Urinary bladder (tissue), 4 donors: Measurements from ENCODE around the gene CTU2. TPM values are rescaled to one million over a fixed set of nuclear protein-coding genes. Genes with fewer than 3 reads are reported as not detected.
A peak's percentile ranks its signal among the peaks of the same experiment; 100 is the strongest.
"Not testable (repeated sequence)": the region's sequence is repeated elsewhere in the genome, so short reads cannot be mapped to it uniquely, and the experiment has no call there.

Experiments
- DNase-seq: peaks from one replicate; pipeline ENCODE4 v3.0.0-alpha.2; 2015; ENCODE audit errors: extremely low spot score
- H3K27ac ChIP-seq: one replicate; pipeline ENCODE4 v1.5.1; 2013; ENCODE audit warnings: low read depth, mild to moderate bottlenecking, moderate library complexity
- H3K36me3 ChIP-seq: one replicate; pipeline ENCODE4 v1.6.1; 2013; ENCODE audit warnings: mild to moderate bottlenecking, moderate library complexity; ENCODE audit not compliant: insufficient read depth
- H3K4me1 ChIP-seq: one replicate; pipeline ENCODE4 v1.6.1; 2013; ENCODE audit warnings: mild to moderate bottlenecking, moderate library complexity; ENCODE audit not compliant: insufficient read depth
- H3K4me3 ChIP-seq: one replicate; pipeline ENCODE4 v1.5.1; 2013; ENCODE audit warnings: low read depth, low read length
- WGBS: extraction: QIAGEN DNeasy Blood & Tissue Kit; methylation state at CpG from one replicate; pipeline ENCODE4 v1.1.7; 2013; 5-methylcytosine and 5-hydroxymethylcytosine counted together
- polyA plus RNA-seq: library from polyadenylated mRNA; stranded (reverse); fragments of 200-250 nt; gene quantifications from one replicate; pipeline ENCODE4 v1.2.3, GENCODE V29; 2013
- total RNA-seq: library from RNA; depleted of rRNA; stranded (reverse); fragments of >200 nt; gene quantifications from one replicate; pipeline ENCODE4 v1.2.3, GENCODE V29; 2014
- donor health status: healthy with polysubstance abuse.
- donor health status: healthy.

CTU2 gene
- 6.8 TPM for total RNA-seq
- 15.4 TPM for polyA plus RNA-seq

DNA sequence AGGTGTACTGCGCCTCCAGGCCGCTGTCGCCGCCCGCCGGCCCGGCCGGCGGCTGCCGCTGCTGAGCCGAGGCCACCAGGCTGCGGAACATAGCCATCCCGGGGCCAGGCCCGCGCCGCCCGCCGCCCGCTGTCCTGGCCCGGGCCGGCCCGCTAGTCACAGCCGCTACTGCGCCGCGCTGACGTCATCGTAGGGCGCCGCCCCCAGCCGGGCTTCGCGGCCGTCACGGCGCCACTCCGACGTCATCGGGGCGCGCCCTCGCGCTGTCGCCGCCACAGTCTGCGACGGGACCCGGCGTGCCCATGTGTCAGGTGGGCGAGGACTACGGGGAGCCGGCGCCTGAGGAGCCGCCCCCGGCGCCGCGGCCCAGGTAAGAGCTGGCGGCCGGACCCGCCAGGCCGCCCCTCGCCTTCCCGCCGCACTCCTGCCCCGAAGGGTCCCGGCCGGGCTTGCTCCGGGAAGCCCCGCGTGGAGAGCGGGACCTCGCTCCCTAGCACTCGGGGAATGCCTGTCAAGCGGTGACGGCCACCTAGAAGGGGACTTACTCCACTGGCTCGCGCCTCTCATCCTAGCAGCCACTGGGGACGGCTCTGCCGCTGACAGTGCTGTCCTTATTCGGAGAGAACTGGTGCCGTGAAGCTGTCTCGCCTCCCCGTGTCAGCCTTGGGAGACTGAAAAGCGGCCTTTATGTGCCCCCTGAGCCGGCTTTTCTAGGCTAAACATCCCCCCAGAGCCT, at the start of gene CTU2, which contains the start of gene RNF166:
TSS of gene CTU2 (plus strand) at position 275 of the 736 bp plus-strand sequence. CDS start at position 303, 28 bp downstream.
TSS of gene RNF166 (minus strand) at position 180 of the 736 bp plus-strand sequence. CDS start at position 97, 83 bp downstream.
- under 1% methylated on average over 86 of the region's 86 CpGs for WGBS
- Histone ChIP-seq H3K4me3 (peak within 1 kb of the TSS; percentile 92), H3K27ac (peak within 1 kb of the TSS; percentile 76), H3K36me3 (no peaks in the 10 kb centered on the region), H3K4me1 (no peaks in the 10 kb centered on the region)
- DNase-seq: peak; percentile 28

GRCh38 chr16:88657371-88657770, 48.9 kb upstream of the CTU2 start:
- H3K36me3 ChIP-seq: no peaks in the 10 kb centered on the region
- no peak overlapping the region for H3K4me3 ChIP-seq
- H3K4me1 ChIP-seq: no peaks in the 10 kb centered on the region
- DNase-seq: no peak
- 90% methylated on average over 19 of the region's 19 CpGs for WGBS
- no peak overlapping the region for H3K27ac ChIP-seq

GRCh38 chr16:88658714-88659113, 47.6 kb upstream of the CTU2 start:
- H3K27ac ChIP-seq: no peak overlapping the region
- no peak for DNase-seq
- no peaks in the 10 kb centered on the region for H3K4me1 ChIP-seq
- WGBS: 90% methylated on average over 15 of the region's 15 CpGs
- no peak overlapping the region for H3K4me3 ChIP-seq
- no peaks in the 10 kb centered on the region for H3K36me3 ChIP-seq

GRCh38 chr16:88659160-88659559, 47.1 kb upstream of the CTU2 start:
- WGBS: 94% methylated on average over 25 of the region's 25 CpGs
- no peaks in the 10 kb centered on the region for H3K4me1 ChIP-seq
- no peaks in the 10 kb centered on the region for H3K36me3 ChIP-seq
- no peak for DNase-seq
- H3K4me3 ChIP-seq: no peak overlapping the region
- no peak overlapping the region for H3K27ac ChIP-seq

GRCh38 chr16:88661468-88661867, 44.8 kb upstream of the CTU2 start:
- no peak overlapping the region for H3K27ac ChIP-seq
- H3K36me3 ChIP-seq: no peaks in the 10 kb centered on the region
- no peak overlapping the region for H3K4me3 ChIP-seq
- 77% methylated on average over 10 of the region's 10 CpGs for WGBS
- no peak for DNase-seq
- no peaks in the 10 kb centered on the region for H3K4me1 ChIP-seq

DNA sequence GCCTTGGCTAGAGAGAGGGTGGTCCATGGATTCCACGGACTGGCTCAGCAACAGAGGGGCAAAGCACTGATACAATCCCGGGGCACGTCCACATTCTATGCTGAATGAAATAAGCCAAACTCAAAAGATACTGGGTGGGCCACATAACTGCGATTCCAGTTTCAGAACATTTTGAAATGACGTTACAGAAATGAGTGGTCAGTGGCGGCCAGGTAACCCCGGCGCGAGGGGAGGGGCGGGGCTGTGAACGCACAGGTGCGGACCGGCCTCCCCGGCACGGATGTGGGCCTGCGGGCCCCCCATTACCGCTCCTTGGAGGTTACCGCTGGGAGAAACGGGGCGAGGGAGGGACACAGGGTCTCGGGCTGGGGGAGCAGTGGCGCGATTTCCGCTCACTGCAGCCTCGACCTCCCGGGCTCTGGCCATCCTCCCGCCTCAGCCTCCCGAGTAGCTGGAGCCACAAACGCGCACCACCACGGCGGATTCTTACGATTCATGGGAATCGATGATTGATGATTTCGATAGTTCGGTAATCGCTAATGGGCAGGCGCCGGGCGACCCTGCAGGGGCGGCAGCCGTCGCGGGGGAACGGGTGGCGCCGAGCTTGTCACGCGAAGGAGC, 44.0 kb upstream of the CTU2 start:
- Histone ChIP-seq H3K27ac (peak overlapping the region; percentile 79), H3K4me3 (peak overlapping the region; percentile 92), H3K4me1 (no peaks in the 10 kb centered on the region), H3K36me3 (no peaks in the 10 kb centered on the region)
- 1% methylated on average over 49 of the region's 49 CpGs for WGBS
- DNase-seq: no peak

GRCh38 chr16:88662843-88663606, 43.3 kb upstream of the CTU2 start, which contains the start of gene MVD:
MVD (minus strand) TSS chr16:88663091; CDS start chr16:88663080, 11 bp downstream.
- Histone ChIP-seq H3K4me3 (peak within 1 kb of the TSS; percentile 92), H3K4me1 (no peaks in the 10 kb centered on the region), H3K36me3 (no peaks in the 10 kb centered on the region), H3K27ac (peak within 1 kb of the TSS; percentile 86)
- DNase-seq: peak; percentile 92
- WGBS: under 1% methylated on average over 88 of the region's 88 CpGs

DNA sequence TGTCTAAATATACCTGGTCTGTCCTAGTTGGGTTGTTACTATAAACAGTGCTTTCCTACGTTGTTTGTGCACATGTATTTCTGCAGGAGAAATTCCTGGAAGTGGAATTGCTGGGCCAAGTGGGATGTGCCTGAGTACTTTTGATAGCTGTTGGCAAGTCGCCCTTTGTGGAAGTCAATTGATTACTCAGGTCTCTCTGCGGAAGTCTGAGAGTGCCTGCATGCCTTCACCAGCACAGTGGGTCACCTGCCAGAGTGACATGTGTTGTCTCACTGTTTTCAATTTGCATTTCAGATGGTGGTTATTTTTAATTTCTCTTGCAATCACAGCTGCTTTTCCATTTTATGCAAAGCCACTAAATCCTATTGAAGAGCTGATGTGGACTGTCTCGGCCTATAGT, 41.2 kb upstream of the CTU2 start:
- 78% methylated on average over 4 of the region's 4 CpGs for WGBS
- no peaks in the 10 kb centered on the region for H3K36me3 ChIP-seq
- H3K4me1 ChIP-seq: no peaks in the 10 kb centered on the region
- no peak overlapping the region for H3K27ac ChIP-seq
- no peak for DNase-seq
- H3K4me3 ChIP-seq: no peak overlapping the region

- 94% methylated on average over 3 of the region's 3 CpGs for WGBS
- no peak overlapping the region for H3K27ac ChIP-seq
- no peaks in the 10 kb centered on the region for H3K4me1 ChIP-seq
- H3K36me3 ChIP-seq: no peaks in the 10 kb centered on the region
- DNase-seq: no peak
- no peak overlapping the region for H3K4me3 ChIP-seq
Measured at GRCh38 chr16:88665570-88665969, 40.7 kb upstream of the CTU2 start.

- H3K4me1 ChIP-seq: no peaks in the 10 kb centered on the region
- H3K27ac ChIP-seq: no peak overlapping the region
- DNase-seq: no peak
- no peak overlapping the region for H3K4me3 ChIP-seq
- no peaks in the 10 kb centered on the region for H3K36me3 ChIP-seq
- 65% methylated on average over 5 of the region's 5 CpGs for WGBS
Measured at GRCh38 chr16:88667461-88667860, 38.8 kb upstream of the CTU2 start.

DNA sequence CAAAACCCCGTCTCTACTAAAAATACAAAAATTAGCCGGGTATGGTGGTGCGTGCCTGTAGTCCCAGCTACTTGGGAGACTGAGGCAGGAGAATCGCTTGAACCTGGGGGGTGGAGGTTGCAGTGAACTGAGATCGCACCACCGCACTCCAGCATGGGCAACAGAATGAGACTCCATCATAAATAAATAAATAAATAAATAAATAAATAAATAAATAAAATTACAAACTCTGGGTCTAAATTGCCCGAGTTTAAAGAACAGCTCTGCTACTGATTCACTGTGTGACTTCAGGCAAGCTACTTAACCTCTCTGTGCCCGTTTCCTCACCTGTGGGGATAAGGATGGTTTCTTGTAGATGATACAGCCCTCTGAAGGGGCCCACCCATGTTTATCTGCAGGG, 36.8 kb upstream of the CTU2 start:
- H3K27ac ChIP-seq, DNase-seq, H3K36me3 ChIP-seq, H3K4me3 ChIP-seq, H3K4me1 ChIP-seq: not testable (repeated sequence)
- WGBS: 94% methylated on average over 8 of the region's 8 CpGs

DNA sequence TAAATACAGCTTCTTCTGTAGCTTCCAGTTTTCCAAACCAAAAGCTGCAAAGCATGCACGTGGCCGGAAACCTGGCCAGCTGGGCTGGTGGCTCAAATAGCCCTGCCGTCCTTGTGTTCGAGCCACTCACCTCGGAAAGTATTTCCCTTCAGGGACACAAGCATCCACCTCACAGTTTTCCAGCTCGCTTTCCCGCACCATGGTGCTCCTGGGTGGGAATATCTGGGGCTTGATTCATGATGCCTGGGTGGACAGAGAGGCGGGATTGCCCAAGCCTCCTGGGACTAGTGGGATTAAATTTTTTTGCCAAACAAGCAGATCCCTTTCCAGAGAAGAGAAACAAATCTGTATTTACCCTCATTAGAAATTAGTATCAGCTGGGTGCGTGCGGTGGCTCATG, 36.3 kb upstream of the CTU2 start:
- Histone ChIP-seq H3K36me3 (no peaks in the 10 kb centered on the region), H3K4me1 (no peaks in the 10 kb centered on the region), H3K27ac (no peak overlapping the region), H3K4me3 (no peak overlapping the region)
- no peak for DNase-seq
- WGBS: 76% methylated on average over 10 of the region's 10 CpGs

DNA sequence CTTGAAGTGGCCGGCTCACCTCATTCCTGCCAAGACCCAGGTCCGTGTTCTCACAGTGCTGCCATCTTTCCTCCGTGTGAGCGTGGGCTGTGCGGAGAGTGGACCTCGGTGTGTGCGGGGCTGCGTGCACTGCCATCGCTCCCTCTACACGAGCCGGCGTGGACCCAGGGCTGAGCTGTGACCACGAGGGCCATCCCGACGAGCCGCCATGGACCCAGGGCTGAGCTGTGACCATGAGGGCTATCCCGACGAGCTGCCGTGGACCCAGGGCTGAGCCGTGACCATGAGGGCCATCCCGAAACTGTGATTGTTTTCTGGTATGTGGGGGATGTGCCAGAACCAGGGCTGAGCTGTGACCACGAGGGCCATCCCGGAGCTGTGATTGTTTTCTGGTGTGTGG, 34.5 kb upstream of the CTU2 start:
- WGBS: 91% methylated on average over 23 of the region's 23 CpGs
- H3K4me1 ChIP-seq: no peaks in the 10 kb centered on the region
- no peak overlapping the region for H3K27ac ChIP-seq
- no peak overlapping the region for H3K4me3 ChIP-seq
- no peaks in the 10 kb centered on the region for H3K36me3 ChIP-seq
- no peak for DNase-seq
